Stimulated activated CD4-positive, alpha-beta T cell treated with anti-CD3 and anti-CD28 coated beads, Interleukin-4, amount 100 ng/mL, for 24 hours (primary cell): Measurements from ENCODE around the gene PROSER3.

ENCODE experiments used
- DNase-seq: peaks from one replicate; pipeline ENCODE4 v3.0.0-alpha.2; 2020

Gene PROSER3

DNA sequence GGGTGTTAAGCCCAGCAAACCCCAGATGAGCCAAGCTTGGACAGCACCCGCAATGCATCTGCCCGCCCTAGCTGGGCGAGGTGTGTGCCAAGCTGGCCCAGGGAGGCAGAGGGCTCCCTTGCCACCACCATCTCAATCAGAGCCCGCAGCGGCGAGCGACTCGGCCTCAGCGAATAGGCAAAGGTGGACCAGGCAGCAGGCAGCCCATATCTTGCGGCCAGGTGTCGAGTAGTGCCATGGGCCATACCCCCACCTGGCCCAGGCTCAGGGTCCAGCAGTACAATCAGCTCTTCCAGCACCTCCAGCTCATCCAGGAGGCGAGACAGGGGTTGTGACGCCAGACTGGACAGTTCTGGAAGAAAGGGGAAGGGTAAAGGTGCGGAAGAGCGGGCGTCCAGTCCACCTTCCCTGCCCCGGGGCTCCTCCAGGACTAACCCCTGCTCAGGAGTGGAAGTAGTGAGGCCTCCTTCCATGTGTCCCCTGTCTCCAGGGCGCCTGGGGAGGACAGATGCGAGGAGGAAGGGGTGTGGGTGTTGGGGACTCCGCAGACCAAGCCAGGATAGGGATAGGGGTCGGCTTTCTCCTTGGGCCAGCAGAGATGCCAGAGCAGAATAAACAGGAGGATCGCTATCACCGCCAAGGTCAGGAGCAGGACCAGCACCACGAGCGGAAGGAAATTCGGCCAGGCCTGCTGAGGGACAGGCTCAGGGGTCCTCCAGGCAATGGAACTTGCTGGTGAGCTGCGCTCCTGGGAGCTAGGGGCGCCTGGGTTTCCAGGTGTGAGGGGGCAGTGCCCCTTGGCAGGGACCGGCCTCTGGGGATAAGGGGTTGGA is 18.5 kb upstream of the PROSER3 start:
- DNase-seq = no peak

DNA sequence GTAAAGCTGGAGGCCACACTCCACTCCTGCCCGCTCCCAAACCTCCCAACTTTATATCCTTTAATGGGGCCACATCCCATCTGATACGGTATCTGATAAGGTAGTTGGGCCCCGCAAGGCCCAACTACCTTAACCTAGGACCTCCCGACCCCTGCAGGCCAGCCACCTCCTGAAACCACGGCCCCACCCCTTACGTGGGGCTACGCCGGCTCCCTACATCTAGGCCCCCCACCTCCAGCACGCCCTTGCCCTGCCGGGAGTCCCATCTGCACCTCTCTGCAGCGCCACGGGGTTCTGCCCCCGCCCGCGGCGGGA is 17.9 kb upstream of the PROSER3 start:
- DNase-seq = no peak

DNA sequence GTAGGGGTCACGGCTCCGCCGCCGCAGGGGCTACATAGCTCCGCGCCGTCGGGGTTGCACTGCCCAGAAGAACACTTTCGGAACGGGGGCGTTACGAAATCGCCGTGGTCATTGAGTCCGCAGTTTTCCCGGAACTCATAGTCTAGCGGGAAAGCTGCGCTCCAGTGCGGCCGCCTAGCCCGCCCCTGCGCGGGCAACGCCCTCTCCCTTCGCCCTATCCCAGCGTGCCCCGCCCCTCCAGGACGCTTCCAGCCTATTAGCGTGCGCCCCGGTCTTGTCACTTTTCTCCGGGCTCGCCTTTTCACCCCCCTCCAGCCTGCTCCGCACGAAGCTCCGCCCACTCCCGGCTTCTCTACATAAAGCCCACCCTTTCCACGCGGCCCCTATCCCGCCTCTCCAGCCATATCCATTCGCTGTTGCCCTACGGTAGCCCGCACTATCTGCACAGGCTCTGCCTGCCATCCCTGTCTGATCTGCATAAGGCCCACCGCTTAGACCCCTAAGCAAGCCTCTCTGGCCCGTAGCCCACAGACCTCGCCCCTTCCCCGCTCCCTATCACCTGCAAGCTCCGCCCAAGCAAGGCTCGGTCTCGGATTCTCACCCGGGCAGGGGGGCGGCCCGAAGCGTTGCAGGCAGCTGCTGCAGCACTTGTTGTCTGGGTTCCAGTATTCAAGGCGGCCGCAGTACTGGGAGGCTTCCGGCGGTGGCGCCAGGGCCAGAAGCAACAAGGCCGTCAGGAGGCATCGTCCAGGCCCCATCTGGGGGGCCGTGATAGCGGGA is 17.4 kb upstream of the PROSER3 start:
- DNase-seq = peak; percentile 96

DNA sequence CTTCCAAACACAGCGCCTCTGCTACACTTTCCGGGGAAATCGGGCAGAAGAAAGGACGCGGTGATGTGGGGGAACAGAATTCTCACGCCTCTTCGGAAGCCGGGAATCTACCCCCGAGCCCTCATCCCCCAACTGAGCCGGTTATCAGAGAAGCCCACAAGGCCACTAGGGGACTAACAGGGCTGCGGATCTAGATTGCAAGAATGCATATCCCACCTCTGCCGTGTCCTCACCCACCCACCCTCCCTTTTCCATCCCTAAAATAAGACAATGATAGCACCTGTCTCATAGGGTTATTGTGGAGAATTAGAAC is 16.8 kb upstream of the PROSER3 start:
- no peak for DNase-seq

DNA sequence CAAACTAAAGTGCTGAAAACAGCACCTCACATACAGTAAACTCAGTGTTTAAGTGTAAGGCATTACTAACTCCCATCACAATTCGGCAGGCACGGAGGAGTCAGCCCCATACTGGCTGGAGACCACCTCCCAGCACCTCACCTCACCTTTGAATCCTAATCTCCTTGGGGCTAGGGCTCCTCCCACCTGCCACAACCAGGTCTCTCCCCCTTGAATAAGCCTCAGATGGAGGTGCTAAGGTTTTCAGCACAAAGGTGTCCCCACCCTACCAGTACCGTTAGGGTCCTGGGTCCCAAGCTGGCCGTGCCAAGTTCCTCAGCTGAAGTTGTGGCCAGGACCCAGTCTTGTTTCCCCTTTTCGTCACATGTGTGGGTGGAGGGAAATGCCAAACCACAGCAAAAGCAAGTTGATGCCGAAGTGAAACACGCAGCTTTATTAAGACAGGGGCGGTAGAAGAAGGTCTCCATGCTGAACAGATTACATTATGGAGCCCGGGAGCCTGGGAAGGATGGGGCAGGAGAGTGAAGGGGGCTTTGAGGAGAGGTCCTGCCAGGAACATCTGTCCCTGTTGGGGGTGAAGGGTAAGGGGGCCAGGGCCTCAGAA is 15.8 kb upstream of the PROSER3 start, which contains the start of gene IGFLR1:
Gene IGFLR1 (minus strand): TSS at position 332 of the 604 bp plus-strand sequence. CDS start 1,272 bp downstream, outside the sequence.
- DNase-seq = peak; percentile 84

DNA sequence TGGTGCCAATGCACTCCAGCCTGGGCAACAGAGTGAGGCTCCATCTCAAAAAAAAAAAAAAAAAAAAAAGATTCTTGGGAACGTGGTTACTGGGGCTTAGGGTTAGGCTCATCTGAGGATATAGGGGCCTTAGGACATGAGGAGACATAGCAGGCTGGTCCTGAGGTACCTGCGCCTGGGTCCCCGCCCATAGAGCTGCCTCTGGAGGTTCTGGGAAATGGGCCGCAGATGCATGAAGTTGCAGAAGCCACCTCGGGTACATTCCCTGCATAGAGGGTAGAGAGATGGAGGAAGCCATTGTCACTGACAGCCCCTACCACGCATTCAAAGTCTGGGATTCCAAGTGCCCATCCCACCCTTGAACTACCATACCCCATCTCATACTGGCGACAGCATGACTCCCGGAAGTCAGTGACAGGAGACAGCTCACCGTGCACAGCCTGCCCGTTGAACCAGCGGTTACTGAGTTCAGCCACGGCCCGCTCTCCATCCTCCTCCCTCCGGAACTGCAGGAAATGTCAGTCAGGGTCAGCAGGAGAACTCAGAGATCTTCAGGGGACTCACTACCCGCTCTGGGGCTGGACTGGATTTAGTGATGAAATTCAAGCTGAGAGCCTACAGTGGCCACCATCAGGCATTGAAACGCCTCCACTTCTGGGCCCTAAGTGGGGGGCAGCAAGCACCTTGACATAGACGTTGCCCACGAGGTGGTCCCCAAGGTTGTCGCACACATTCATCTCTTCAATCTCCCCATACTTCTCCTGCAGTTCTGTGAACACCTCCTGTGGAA is 14.1 kb upstream of the PROSER3 start:
- no peak for DNase-seq

DNA sequence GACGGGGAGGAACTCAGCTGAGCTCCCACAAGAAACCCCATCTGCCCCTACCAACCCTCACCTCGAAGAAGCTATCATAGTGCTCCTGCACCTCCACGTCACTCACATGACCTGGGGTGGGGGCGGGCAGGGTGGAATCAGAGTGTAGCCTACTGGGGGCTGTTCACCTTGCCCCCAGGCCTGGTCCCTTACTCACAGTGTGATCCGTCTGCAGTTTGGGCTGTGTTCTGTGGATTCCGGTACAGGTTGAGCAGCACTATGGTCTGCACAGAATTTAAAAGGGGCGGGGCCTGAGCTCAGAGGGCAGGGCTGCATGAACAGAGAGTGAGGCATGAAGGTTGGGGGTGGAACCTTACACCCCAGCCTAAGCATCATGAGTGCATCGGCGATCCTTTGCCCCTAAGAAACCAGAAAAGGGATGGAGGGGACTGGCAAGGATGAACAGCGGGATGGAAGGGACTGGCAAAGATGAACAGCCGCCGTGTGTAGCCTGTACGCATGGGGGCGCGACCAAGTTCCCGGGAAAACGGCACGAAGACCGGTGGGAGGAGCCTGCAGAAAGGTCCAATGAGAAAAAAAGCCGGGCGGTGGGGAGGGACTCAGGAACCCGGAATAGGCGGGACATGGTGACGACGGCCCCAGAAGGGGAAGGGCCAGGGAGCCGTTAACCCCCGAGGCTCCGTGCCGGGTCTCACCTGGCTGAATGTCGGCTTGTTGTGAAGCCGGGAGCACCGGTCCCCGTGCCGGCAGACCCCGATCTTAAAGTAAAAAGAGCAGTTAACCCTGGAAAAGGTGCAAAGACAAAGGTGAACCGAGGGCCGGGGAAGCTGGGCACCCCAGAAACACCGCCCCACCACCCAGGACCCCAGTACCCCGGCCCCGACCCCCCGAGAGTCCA is 13.3 kb upstream of the PROSER3 start:
- peak; percentile 95 for DNase-seq

DNA sequence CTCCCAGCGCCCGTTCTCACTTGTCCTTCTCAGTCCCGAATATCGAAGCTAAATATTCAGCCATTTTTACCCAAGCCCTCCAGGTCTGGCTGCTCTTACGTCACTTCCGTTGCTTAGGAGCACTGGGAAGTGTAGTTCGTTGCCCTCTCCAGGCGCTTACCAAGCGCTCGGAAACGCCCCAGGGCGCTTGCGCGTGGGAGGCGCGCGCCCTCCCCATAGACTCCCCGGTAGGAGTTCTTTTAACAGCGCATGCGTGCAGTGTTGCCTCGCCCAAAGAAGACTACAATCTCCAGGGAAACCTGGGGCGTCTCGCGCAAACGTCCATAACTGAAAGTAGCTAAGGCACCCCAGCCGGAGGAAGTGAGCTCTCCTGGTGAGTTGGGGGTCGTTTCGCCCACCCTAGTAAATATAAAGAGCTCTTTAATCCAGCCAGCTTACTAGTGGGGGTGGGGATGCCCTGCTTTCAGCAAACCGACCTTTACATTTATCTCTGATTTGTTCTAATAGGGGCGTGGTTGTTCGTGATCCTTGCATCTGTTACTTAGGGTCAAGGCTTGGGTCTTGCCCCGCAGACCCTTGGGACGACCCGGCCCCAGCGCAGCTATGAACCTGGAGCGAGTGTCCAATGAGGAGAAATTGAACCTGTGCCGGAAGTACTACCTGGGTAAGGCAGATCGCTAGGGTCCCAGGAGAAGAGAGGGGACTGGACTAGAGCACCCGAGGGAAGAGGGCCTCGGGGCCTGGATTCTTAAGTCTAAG is 12.5 kb upstream of the PROSER3 start, which contains the start of the genes PSENEN and U2AF1L4:
Gene PSENEN (plus strand): TSS at position 324 of the 759 bp plus-strand sequence. CDS start 280 bp downstream, at position 604.
Gene U2AF1L4 (minus strand): TSS at position 91 of the 759 bp plus-strand sequence. CDS start 27 bp downstream, at position 64.
- DNase-seq = peak; percentile 95

DNA sequence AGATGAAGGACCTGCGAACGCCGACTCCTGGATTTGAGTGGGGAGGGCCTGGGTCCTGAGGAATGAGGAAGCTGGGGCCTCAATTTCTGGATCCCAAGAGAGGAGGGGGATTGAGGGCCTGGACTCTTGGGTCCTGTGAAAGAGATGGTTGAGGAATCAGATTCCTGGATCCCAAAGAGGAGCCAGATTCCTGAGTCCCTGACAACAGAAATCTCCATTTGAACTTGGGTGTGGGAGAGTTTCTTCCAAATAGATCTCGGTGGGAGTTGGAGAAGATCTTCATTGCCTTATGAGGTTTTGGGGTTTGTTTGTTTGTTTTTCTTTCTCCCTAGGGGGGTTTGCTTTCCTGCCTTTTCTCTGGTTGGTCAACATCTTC is 11.9 kb upstream of the PROSER3 start:
- DNase-seq = no peak

DNA sequence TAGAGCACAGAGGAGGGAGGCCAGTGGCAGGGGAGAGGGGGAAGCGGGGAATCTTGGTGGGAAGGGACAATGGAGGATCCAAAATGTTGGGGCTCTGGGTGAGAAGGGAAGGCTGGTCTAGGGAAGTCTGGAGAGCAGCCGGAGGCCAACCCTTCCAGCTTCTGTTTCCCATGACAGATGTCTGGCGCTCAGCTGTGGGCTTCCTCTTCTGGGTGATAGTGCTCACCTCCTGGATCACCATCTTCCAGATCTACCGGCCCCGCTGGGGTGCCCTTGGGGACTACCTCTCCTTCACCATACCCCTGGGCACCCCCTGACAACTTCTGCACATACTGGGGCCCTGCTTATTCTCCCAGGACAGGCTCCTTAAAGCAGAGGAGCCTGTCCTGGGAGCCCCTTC is 11.4 kb upstream of the PROSER3 start:
- no peak for DNase-seq

DNA sequence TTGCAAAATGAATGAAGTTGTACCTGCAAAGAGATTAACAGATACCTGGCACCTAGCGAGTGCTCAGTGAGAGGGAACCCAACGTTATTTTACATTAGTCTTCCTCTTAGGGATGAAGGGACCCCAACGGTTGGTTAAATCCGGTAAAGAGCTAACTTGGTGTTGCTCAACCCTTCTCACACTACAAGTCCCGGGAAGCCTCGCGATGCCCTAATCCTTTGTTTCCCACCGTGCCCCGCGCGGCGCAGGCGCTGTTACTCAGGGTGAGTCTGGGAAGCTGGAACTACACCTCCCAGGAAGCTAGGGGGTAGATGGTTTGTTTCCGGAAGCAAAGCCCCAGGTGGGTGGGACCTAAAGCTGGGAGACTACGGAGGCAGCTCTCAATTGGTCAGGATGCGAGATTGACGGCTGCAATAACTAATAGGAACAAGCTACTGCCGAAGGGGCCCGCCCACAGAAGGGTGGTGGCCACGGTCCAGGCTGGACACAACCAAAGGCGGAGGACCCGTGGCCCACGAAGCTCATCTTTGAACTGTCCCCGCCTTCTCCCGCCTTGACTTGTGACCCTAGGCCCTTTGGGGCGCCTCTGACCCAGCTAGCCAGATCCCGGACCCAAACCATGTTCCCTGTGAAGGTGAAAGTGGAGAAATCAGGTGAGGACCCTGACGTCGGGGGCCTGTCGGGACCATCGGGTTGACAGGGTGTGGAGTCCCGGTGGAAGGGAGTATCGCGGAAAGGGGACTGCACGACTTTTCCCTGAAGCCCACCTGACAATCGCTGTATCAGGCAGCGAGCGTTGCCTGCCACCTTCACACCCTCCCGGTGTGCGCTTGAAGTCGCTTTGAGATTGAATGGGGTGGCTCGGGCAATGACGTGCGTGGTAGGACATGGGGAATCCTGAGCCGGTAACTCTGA is 9.6 kb upstream of the PROSER3 start, which contains the start of gene LIN37:
Gene LIN37 (plus strand): TSS at position 471 of the 915 bp plus-strand sequence. CDS start 149 bp downstream, at position 620.
- peak; percentile 99 for DNase-seq

DNA sequence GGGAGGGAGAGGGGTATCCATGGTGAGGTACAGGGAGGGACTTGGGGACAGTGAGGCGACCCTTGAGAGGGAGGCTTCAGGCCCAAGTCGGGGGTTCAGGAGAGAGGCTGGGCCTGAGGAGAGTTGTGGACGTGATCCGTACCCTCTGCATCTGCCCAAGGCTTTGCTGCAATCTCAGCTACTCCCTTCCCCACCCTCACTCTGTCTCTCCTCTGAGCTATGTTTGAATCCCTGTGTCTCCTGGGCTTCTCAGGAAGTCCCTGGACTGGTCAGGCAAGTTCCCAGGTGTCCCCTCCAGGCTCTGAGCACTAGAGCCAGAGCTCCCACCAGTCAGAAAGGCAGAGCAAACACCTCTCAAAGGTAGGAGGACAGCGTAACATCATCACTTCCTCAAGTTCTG is 7.8 kb upstream of the PROSER3 start:
- DNase-seq = no peak

DNA sequence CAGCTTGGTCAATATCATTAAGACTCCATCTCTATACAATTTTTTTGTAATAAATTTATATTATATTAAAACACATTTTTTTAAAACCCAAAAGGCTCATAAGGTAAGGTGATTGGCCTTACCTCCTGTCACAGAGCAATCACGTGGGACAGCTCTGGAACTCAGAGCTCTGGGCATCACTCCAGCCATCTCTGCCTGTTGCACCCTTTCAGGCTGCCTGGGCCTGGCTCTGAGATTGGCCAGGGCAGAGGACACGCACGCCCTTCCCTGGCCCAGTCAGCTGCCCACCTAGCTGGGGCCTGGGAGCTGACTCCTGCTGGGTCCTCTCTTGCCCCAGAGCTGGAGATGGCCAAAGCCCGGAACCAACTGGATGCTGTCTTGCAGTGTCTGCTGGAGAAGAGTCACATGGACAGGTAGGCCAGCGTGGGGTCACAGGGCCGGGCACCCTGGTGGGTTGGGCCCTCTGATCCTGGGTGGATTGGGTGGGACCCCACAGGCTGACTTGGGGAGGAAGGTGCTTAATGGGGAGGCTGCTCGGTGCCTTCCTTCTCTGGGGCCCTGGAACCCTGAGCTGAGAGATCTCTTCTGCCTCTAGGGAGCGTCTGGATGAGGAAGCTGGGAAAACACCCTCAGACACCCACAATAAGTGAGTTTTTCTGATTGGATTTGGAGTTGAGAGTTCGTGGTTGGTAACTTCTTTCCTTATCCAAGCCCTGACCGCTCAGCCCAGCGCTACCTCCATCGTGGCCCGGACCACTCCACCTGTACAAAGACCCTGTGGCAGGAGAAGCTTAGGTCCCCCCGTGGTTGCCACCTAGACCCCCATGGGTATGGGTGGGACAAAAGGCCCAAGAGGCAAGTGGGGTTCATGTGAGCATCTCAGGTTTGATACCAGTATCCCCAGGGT is 5.9 kb upstream of the PROSER3 start:
- no peak for DNase-seq

DNA sequence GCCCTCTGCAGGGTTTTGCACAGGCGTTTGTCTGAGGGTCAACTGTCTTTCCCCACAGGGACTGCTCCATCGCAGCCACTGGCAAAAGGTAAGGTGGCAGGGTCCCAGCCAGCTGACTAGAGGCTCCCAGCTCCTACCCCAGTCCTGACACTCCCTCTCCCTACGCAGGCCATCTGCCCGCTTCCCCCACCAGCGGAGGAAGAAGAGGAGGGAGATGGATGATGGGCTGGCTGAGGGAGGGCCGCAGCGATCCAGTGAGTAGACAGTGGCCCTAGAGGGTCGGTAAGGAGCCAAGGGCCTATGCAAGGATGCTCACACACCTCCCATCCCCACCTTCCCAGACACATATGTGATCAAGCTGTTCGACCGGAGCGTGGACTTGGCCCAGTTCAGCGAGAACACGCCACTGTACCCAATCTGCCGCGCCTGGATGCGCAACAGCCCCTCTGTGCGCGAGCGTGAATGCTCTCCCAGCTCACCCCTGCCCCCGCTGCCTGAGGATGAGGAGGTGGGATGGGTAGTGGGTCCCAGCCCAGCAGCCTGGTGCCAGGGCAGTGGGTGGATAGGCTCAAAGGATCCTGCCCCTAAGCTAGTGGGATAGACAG is 5.1 kb upstream of the PROSER3 start:
- DNase-seq = no peak

DNA sequence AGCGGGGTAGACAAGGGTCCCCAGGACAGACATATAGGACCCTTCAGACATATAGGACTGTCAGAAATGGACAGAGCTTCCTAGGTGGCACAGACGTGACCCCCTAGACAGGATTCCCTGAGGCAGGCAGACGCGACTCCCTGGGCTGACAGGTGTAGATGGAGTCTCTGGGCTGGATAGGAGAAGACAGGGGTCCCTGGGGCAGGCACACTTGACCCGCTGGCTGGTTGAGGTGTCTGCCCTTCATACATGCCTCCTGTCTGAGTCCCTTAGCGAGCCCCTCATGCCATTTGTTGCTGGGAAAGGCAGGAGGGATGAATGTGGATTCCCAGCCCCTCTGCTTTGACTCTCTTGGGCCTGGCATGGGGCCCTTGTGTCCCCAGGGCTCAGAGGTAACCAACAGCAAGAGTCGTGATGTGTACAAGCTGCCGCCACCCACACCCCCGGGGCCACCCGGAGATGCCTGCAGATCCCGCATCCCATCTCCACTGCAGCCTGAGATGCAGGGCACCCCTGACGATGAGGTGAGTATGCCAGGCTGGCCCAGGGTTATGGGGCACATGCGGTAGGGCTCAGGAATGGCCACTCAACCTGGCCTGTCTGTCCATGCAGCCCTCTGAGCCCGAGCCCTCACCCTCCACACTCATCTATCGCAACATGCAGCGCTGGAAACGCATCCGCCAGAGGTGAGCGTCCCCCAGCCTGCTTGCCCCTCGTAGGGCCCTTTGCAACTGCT is 4.2 kb upstream of the PROSER3 start:
- DNase-seq = no peak

DNA sequence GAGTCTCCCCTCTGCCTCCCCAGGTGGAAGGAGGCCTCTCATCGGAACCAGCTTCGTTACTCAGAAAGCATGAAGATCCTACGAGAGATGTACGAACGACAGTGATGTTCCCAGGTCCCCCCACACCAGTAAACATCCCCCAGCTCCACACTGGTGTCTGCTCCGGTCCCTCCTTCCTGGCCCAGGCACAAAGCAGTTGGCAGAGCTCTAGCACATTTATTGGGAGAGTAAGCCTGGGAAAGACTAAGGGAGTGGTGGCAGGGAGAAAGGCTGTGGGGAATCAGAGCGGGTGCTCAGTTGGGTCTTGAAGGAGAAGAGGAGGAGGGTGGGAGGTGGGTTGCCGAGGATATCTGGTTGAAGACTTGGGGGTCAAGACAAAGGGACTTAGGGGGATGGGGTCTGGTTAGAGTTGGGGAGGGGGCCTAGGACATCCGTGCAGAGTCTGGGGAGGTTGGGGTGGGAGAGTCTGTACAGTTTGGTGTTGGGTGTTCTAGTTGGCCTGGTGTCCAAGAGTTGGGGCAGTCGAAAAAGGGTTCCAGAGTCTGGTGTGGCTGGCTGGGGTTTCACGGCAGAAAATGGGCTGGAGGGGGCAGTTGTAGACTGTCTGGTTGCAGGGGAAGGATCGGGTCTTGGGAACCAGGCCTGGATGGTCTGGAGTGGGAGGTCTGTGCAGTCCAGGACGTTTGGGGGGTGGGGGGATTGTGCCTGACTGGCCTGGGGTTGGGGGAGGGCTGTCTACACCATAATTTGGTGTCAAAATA is 3.4 kb upstream of the PROSER3 start:
- no peak for DNase-seq

DNA sequence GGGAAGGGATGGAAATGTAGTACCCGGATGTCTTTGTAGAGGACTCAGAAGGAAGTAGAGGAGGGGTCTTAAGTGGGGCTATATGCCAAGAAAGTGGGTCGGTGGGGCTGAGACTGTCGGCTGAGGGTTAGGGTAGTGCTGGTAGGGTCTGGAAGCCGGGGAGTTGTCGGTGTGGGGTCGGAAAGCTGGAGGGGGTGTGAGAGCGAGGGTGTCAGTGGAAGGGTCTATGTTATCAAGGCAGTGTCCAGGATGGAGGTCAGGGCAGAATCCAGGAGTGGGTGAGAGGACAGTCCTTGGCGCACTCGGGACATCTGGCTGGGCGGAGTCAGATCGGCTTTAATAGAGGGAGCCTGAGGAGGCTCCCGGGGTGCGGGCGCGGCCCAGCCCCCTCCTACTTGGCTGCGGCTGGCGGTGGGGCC is 2.8 kb upstream of the PROSER3 start:
- DNase-seq = no peak
